Thyroid gland (tissue), 4 donors: ENCODE measurements around the gene NDUFA11.
"Not testable (repeated sequence)": the region's sequence is repeated elsewhere in the genome, so short reads cannot be mapped to it uniquely, and the experiment has no call there.

Experiments
- POLR2A ChIP-seq, 2 donors: fragments of 450-650 bp; IDR thresholded peaks; one replicate each; pipeline ENCODE4 v1.6.1; 2017; ENCODE audit warnings: antibody characterized with exemption in 2 of 2, mild to moderate bottlenecking in 2 of 2, moderate library complexity in 1 of 2
- TF ChIP-seq, protein P1 (sequence below), 6 experiments: fragments of 200-600 bp in 3 of 6; fragments of 450-650 bp in 3 of 6; sonication (generic) in 3 of 6; IDR thresholded peaks; one replicate each; pipeline ENCODE4 v1.5.1; 2016 to 2019; ENCODE audit warnings: antibody characterized with exemption in 6 of 6, mild to moderate bottlenecking in 2 of 6, inconsistent platforms in 1 of 6, moderate library complexity in 1 of 6

DNA sequence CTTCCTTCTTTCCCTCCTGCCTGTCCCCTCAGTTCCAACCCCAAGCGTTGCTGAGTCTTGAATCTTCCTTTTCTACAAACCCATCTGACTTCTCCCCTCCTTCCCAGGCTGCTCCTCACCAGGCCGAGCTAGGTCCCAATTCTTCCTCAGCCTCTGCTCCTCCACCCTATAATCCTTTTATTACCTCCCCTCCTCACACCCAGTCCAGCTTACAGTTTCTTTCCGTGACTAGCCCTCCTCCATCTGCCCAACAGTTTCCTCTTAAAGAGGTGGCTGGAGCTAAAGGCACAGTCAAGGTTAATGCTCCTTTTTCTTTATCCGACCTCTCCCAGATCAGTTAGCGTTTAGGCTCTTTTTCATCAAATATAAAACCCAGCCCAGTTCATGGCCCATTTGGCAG lies 55.0 kb downstream of the NDUFA11 start:
- TF ChIP-seq, protein P1, sequence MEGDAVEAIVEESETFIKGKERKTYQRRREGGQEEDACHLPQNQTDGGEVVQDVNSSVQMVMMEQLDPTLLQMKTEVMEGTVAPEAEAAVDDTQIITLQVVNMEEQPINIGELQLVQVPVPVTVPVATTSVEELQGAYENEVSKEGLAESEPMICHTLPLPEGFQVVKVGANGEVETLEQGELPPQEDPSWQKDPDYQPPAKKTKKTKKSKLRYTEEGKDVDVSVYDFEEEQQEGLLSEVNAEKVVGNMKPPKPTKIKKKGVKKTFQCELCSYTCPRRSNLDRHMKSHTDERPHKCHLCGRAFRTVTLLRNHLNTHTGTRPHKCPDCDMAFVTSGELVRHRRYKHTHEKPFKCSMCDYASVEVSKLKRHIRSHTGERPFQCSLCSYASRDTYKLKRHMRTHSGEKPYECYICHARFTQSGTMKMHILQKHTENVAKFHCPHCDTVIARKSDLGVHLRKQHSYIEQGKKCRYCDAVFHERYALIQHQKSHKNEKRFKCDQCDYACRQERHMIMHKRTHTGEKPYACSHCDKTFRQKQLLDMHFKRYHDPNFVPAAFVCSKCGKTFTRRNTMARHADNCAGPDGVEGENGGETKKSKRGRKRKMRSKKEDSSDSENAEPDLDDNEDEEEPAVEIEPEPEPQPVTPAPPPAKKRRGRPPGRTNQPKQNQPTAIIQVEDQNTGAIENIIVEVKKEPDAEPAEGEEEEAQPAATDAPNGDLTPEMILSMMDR (IDR thresholded peaks at IDR 0.05) = not testable (repeated sequence)
- TF ChIP-seq POLR2A (IDR thresholded peaks at IDR 0.05) = not testable (repeated sequence)
